ENCODE measurements around the gene ZNF764.
A peak's percentile ranks its signal among the peaks of the same experiment; 100 is the strongest.
"Not testable (repeated sequence)": the region's sequence is repeated elsewhere in the genome, so short reads cannot be mapped to it uniquely, and the experiment has no call there.

Gene ZNF764

DNA sequence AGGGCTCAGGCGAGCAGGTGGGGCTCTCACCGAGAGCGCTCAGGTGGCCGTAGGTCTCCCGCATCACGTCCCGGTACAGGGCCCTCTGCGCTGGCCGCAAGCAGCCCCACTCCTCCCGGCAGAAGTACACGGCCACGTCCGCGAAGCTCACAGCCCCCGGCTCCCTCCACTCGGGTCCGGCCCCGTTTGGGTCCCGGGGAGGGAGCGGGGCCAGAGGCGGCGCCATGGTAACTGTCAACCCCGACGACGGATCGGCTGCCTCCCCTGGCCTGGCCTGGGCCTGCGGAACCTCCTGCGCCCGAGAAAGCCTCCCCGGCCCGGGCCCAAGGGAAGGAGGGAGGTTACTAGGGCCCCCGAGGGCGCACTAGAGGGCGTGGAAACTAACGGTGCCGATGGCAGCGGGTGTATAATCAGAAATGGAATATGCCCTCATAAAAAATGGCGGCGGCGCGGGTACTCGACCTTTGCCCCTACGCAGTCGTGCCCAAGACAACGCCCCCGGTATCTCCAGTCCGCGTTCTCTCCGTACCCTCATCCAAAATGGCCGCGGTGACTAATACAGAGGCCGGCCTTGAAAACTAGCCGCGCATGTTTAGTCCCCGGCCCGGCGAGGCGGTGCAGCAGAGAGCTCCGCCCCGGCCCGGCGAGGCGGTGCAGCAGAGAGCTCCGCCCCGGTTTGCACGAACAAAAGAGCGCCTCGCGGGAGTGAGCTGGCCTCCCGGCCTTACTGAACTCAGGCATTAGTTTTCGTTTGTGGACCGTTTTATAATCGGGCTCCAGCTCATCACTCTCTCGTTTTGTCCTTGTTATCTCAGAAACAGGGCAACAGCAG lies at the start of gene ZNF764:
Gene ZNF764 (minus strand): TSS at position 418 of the 832 bp plus-strand sequence. CDS start 192 bp downstream, at position 226.
- DNase-seq, result peak; percentile 98

DNA sequence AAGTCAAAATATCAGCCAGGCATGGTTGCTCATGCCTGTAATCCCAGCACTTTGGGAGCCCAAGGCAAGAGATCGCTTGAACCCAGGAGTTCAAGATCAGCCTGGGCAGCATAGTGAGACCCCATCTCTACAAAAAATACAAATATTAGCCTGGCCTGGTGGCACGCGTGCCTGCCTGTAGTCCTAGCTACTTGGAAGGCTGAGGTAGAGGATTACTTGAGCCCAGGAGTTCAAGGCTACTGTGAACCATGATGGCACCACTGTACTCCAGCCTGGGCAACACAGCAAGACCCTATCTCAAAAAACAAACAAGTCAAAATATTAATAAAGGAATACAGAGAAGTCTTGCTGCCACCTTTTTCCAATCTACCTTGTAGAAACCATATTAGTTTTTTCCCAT lies 47.8 kb upstream of the ZNF764 start:
- DNase-seq, result no peak

DNA sequence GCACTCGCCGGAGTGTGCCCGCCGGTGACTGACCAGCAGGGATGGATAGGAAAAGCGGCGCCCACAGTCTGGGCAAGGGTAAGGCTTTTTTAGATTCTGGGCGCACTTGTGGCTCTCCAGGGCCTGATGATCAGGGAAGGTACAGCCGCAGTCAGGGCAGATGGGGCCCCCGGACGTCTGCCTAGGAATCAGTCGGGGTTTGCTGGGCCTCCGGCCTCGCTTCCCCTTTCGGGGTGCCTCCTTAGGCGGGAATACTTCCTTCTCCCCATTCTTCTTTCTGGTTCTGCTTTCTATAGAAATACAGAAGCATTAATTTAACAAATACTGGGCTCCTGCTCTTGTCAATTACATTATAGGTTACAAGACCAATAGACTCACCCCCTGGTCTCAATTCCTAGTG lies 47.0 kb upstream of the ZNF764 start:
- no peak for DNase-seq

DNA sequence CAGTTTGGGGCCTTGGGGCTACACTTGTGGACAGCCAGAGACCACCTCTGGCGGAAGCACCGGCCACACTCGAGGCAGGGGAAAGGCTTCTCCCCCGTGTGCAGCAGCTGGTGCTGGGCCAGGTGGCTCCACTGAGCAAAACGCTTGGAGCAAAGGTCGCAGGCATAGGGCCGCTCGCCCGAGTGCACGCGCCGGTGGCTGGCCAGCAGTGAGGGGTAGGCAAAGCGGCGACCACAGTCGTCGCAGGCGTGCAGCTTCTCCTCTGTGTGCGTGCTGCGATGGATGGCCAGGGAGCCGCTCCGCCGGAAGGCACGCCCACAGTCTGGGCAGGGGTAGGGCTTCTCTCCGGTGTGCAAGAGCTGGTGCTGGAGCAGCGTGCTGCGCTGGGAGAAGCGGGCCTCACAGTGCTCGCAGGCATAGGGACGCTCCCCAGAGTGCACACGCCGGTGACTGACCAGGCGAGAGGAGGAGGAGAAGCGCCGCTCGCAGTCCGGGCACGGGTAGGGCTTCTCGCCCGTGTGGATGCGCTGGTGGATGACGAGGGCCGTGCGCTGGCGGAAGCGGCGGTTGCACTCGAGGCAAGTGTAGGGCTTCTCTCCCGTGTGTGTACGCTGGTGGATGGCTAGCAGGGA lies 46.3 kb upstream of the ZNF764 start:
- no peak for DNase-seq

DNA sequence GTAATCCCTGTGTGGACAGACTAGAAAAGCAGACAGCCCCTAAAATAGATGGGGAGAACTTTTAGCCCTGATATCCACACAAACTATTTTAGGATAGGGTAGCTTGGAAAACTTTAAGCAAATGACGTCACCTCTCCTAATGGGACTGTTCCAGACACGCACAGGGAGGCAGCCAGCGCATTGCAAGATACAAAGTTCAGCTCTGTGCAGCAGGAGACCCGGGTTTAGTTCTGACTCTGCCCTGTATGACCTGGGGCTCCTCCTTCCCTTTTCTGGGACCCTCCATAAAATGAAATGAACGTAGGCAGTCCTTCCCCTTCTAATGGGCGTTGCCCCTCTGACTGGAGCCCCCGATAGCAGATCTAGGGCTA lies 45.8 kb upstream of the ZNF764 start:
- no peak for DNase-seq

DNA sequence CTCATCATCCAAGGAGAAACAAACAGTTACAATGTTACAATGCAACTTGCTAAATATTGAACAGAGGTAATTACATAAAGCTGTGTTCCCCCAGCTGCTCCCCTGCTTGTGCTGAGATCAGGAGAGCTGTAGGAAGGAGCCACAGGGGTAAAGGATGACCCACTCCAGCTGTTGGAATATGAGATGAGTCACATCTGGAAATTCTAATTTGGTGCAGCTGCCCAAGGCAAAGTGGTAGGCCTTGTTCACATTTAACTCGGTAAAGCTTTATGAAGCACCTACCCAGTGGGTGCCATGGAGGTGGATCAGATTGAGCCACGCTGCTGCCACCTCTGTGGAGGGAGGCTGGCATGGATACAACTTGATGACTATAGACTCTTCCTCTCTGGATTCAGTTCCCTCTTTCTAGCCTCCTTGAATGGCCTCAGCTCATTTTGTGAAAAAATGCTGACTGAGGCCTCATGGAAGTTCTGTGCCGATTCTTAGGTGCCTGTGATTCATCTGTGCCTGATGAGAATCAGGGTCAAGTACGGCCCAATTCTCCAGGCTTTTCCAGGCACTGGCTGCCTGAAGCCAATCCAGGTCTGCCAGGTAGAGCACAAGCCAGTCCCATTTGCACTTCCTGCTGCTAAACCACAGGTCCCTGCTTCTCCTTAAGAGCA lies 44.6 kb upstream of the ZNF764 start:
- DNase-seq, result no peak

DNA sequence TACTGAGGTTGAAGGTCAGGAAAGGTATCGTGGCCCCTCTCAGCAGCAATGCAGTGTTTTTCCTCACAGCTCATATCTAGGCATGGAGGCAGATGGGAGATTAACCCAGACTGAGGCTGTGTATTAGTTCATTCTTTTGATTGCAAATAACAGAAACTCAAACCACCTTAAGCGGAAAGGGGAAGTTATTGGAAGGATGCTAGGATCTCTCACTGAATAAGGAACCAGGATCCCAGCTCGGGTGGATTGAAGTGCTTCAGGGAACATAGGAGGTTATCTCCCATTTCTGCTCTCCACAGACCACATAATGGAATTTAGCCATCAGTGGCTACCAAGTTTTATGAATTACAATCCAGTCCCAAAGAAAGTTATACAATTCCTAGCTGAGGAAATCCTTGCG lies 43.8 kb upstream of the ZNF764 start:
- DNase-seq, result no peak

DNA sequence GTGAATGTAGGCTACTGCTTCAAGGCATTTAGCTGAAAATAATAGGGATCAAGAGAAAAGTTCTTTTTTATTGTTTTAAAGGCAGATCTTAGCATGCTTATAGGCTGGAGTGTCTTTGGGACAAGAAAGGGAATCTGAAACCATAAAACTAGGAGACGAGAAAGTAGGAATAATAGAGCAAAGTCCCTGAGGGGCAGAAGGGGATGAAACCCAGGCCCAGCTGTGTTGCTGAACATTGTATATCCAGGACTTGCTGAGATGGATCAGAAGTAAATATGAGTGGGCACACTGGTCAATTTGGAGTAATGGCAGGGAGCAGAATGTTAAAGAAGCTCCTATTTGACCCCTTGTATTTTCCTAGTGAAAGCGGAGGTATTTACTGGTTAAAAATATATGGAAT lies 42.8 kb upstream of the ZNF764 start:
- no peak for DNase-seq

DNA sequence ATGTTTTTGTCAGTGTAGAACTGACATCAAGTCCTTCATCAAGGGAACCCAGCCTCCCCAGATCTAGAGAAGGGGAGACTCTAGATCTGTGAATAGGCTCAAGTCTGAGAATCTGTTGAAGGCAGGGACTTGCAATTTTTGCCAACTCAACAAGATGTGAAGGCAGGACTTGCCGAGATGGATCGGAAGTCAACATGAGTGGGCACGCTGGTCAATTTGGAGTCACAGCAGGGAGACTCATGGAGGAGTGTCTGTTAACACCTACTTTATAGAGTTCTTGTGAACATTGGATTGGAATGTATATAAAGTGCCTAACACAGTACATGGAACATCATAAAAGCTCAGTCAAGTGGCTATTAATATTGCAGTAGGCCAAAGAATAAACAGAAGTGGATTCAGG lies 42.0 kb upstream of the ZNF764 start:
- no peak for DNase-seq

DNA sequence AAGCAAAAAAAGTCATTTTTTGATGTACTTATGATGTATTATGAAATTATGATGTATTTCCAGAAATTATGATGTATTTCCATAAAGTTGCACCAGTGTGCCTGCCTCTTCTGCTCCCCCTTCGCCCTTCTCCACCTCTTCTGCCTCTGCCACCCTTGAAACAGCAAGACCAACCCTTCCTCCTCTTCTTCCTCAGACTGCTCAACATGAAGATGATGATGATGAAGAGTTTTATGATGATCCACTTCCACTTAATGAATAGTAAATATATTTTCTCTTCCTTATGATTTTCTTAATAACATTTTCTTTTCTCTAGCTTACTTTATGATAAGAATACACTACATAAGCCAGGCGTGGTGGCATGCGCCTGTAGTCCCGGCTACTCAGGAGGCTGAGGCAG lies 34.7 kb upstream of the ZNF764 start:
- no peak for DNase-seq

DNA sequence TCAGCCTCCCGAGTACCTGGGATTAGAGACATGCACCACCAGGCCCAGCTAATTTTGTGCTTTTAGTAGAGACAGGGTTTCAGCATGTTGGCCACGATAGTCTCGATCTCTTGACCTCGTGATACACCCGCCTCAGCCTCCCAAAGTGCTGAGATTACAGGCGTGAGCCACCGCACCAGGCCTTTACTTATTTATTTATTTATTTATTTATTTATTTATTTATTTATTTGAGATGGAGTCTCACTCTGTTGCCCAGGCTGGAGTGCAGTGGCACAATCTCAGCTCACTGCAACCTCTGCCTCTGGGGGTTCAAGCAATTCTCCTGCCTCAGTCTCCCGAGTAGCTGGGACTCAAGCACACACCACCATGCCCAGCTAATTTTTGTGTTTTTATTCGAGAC lies 32.7 kb upstream of the ZNF764 start:
- DNase-seq, result not testable (repeated sequence)

DNA sequence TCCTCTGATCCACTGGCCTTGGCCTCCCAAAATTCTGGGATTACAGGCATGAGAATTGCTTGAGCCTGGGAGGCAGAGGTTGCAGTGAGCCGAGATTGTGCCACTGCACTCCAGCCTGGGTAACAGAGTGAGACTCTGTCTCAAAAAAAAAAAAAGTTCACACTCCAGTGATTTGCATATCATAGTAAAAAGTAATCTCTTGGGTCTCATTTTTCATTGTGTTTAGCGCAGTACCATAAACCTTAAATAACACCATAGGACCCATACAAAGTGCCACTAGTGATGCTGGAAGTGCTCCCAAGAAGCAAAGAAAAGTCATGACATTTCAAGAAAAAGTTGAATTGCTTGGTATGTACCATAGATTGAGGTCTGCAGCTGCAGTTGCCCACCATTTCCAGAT lies 31.4 kb upstream of the ZNF764 start:
- DNase-seq, result not testable (repeated sequence)

DNA sequence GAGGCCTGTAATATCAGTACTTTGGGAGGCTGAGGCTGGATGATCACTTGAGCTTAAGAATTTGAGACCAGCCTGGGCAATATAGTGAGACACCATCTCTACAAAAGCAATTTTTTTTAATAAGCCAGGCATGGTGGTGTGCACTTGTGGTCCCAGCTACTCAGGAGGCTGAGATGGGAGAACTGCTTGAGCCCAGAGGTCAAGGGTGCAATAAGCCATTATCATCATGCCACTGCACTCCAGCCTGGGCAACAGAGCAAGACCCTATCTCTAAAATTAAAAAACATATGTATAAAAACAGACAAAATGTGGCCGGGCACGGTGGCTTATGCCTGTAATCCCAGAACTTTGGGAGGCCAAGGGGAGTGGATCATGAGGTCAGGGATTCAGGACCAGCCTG lies 30.5 kb upstream of the ZNF764 start:
- no peak for DNase-seq

DNA sequence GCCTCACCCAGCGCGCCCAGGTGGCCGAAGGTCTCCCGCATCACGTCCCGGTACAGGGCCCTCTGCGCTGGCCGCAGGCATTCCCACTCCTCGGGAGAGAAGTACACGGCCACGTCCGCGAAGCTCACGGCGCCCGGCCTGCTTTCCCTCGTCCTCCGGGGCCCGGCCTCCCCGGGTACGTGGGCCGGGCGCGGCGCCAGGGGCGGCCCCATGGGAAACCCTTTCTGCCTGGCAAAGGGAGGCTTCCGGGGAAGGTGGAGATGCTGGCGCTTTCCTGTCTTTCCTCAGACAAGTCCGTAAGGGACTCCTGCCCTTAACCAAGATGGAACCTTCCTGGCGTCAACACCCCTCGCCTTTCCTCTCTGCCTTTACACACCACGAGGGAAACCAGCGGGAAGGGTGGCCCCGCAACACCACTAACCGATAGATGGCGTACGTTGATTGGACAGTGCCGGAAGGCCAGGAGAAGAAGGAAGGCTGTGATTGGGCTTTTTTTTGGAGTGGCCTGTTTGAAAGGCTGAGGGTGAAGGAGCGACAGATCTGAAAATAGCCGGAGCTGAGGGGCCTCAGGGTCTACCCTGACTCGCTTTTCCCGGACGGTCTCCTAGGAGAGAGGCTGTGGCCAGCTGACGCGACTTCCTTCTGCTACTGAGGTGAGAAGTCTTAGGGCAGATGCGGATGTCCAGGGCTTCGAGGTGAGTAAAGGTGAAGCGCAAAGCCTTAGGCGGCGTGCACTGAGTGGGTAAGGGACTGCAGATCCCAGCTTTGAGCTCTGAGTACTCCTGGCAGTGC lies 27.4 kb upstream of the ZNF764 start, which contains the start of gene ZNF785:
Gene ZNF785 (minus strand): TSS at position 298 of the 792 bp plus-strand sequence. CDS start 86 bp downstream, at position 212.
- DNase-seq, result peak; percentile 93

DNA sequence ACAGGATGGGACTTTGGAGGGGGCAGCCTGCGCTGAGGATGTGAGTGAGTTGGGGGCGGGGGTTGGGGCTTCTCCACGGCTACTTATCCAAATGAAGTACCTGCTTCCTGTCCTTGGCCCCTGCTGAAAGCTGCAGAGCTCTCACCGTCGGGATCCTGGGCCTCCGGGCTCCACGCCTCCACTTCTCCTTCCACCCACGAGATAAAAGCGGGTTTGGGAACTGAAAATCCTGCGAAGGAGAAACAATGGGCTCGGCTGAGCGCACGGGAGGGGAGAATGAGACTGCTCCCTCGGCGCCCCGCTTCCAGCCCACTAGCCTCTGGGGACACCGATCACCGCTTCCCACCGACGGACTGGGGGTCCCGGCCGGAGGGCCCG lies 26.8 kb upstream of the ZNF764 start:
- no peak for DNase-seq

DNA sequence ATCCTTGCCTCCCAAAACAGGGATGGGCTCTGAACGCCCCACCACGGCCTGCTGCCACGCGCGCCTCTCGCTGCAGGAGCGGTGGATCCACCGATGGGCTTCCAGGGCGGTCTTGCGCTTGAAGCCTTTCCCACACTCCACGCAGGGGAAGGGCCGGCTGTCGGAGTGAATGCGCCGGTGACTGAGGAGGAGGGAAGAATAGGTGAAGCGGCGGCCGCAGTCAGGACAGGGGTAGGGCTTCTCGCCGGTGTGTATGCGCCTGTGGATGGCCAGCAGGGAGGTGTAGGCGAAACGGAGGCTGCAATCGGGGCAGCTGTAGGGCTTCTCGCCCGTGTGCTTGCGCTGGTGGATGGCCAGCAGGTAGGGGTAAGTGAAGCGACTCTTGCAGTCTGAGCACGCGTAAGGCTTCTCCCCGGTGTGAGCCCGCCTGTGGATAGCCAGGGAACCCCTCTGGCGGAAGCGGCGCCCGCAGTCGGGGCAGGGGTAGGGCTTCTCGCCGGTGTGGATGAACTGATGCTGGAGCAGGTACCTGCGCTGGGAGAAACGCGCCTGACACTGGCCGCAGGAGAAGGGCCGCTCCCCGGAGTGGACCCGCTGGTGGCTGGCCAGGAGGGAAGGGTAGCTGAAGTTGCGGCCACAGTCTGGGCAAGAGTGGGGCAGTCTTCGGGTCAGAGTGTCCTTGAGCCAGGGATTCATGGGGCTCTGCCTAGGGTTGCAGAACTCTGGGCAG lies 24.6 kb upstream of the ZNF764 start:
- no peak for DNase-seq

DNA sequence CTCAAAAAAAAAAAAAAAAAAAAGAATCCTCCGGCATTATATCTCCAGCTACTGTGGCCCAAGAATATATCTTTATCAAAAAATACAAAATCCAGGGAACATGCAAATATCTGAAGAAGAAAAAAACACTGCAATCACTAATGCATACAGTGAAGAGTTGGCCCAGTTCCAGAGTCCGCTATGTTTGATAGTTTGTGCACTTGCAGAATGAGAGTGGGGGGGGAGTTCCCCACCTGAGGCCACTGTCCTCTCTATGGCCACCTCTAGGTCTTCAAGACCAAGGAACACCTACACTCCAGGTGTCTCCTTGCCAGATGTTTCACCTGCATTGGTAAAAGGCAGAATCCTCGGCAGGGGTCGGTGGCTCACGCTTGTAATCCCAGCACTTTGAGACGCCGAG lies 23.3 kb upstream of the ZNF764 start:
- DNase-seq, result no peak

DNA sequence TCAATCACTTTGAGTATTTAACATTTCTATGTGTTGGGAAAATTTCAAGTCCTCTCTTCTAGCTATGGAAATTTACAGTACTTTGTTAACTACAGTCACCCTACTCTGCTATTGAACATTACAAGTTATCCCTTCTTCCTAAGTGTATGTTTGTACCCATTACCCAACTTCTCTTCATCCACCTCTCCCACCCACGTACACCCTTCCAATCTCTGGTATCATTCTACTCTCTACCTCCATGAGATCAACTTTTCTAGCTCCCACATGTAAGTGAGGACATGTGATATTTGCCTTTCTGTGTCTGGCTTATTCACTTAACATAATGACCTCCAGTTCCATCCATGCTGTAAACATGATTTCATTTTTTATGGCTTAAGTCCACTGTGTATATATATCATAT lies 16.5 kb upstream of the ZNF764 start:
- DNase-seq, result no peak

DNA sequence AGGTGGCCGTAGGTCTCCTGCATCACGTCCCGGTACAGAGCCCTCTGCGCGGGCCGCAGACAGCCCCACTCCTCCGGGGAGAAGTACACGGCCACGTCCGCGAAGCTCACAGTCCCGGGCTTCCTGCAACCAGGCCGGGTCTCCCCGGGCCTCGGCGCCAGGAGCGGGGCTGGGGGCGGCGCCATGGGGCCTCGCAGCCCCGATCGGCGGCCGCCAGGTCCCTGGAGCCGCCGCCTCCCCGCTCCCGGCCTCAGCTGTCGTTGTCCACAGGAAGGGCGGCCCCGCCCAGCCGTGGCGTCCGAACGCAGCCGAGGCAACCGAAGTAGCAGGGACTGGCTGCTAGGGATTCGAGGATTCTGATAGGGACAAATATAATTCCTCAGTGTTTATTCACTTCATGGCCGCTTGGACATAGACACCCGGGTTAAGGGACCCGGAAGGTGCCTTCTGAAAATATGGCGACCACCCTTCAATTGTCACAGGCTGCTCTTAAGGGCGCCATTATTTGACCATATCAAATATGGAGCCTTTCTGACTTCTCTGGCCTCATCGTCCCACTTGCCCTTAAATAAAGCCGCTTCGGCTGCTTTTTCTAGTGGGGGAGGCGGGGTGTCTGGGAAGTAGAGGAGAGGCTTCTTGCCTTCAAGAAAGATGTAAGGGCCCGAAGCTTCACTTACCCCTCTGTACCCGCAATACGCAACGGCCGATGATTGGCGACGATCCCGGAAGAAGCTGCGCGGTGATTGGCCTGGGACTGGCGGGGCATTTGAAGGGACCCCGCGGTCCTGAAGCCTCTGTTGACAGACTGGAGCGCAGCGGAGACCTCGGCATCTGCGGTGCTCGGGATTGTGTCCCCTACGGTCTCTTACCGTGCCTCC lies 13.5 kb upstream of the ZNF764 start, which contains the start of gene ZNF688:
Gene ZNF688 (minus strand): TSS at position 270 of the 878 bp plus-strand sequence. CDS start 85 bp downstream, at position 185.
- peak; percentile 95 for DNase-seq

DNA sequence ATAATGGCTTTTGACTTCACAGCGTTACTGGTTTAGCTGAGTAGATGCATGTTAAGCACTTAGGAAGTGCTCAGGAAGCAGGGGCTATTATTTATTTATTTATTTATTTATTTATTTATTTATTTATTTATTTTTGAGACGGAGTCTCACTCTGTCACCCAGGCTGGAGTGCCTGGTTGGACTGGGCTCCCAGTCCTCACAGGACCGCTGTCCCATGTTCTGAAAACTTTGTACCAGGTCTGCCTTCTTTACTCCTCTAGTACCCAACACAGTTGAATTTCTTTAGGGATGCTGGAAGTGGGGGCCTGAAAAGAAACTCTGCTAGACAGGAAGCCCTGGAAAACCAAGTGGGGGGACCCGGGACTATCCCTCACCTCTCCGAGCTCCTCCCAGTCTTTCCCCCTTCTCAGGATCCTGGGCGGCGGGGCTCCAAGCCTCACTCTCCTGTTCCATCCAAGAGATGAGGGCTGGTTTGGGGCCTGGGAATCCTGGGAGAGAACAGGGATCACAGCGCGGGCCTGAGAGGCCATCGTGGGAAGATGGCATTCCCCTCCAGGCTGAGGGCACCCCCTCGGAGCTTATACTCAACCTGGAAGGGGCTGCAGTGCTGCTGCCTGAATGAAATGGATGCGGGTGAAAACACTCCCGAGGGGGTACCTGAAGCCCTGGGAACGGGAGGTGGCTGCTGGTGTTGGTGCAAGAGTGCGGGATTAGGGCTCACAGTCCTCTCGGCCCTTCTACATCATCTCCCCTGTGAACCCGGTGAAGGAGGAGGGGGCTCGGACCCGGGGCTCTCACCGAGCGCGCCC lies 12.7 kb upstream of the ZNF764 start:
- no peak for DNase-seq
